Subcutaneous adipose tissue (tissue), 4 donors: Measurements from ENCODE around the gene FMN1. TPM values are rescaled to one million over a fixed set of nuclear protein-coding genes. Genes with fewer than 3 reads are reported as not detected.

ENCODE experiments used
- total RNA-seq, 4 donors: library from RNA; depleted of rRNA; stranded (reverse); fragments of >200 nt; gene quantifications; one replicate each; pipeline ENCODE4 v1.1.0, GENCODE V29; 2016
- TF ChIP-seq, protein P1 (sequence below): fragments of 450-650 bp; IDR thresholded peaks from one replicate; pipeline ENCODE4 v1.5.1; 2016; ENCODE audit warnings: low read depth, mild to moderate bottlenecking, control low read depth, antibody characterized with exemption, moderate library complexity

Gene FMN1
- total RNA-seq, 4 donors from 2014 or later = 15.6 to 76.7 (median 53.9) TPM

DNA sequence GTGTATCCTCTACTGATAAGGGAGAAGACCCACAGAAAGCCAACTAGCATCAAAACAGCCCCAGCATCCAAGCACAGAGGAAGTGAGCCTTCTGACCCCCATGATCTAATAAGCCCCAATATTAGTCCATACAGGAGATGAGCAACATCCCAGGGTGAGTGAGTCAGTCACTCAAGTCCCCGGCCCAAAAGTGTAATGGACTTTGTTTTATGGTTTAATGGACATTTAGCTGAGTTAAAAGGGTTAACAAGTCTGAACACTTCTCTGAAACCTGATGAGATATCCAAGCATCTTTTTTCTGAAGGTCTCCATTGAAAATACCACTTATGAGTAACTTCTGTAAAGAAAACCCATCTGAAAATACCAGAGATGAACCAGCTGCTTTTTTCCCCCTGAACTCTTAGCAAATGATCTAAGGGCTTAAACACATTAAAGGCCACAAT, 361.1 kb downstream of the FMN1 start:
- TF ChIP-seq, protein P1, sequence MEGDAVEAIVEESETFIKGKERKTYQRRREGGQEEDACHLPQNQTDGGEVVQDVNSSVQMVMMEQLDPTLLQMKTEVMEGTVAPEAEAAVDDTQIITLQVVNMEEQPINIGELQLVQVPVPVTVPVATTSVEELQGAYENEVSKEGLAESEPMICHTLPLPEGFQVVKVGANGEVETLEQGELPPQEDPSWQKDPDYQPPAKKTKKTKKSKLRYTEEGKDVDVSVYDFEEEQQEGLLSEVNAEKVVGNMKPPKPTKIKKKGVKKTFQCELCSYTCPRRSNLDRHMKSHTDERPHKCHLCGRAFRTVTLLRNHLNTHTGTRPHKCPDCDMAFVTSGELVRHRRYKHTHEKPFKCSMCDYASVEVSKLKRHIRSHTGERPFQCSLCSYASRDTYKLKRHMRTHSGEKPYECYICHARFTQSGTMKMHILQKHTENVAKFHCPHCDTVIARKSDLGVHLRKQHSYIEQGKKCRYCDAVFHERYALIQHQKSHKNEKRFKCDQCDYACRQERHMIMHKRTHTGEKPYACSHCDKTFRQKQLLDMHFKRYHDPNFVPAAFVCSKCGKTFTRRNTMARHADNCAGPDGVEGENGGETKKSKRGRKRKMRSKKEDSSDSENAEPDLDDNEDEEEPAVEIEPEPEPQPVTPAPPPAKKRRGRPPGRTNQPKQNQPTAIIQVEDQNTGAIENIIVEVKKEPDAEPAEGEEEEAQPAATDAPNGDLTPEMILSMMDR = no peak

DNA sequence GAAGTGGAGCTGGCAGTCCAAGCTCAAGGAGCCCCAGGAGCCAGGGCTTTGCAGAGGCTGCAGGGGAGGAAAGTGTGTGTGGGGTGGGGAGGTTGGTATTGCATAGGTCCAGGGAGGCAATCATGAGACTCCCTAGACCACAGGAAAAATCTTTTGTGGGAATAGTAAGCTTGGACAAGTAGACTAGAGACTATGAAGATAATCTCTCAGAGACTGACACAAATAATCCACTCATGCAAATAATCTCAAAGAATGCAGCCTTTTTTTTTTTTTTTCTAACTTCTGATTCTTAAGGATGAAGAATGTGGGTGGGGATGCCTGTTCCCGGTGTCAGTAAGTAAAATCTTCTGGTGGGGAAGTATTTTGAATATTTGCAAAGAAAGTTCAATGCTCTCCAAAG, 363.0 kb downstream of the FMN1 start:
- TF ChIP-seq, protein P1 = no peak

DNA sequence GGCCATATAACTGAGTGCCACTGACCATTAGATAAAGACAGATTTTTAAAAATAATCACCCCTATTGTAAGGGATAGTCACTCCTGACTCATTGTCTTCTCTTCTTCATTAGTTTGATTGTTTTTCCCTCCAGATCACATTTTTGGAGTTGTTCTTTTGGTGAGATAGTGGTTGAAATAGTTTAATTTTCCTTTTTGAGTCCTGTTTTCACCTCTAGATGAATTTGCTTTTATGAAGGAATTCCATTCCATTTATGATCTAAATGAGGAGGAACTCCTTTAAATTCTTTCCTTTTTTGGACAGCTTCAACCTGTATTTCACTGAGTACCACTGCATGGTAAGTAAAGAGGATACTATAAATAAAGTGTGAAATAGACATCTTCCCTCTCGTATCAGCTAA, 364.3 kb downstream of the FMN1 start:
- TF ChIP-seq, protein P1 = no peak

DNA sequence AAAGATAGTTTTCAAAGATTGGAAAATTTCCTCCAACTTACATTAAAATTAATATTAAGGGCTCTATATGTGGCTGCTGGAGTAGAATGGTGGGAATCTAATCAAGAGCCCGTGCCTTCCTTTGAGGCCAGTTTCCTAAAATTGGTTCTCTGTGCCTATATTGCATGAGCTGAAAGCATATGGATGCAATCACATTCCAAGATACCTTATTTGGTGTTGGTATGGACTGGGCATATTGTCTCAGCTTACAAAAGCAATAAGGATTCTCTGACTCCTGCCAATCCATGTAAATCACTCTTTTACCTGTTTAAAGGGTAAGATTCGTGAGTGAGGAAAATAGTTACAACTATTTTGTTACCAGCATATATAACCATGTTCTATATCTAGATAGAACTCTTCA, 365.1 kb downstream of the FMN1 start:
- TF ChIP-seq, protein P1 = no peak

DNA sequence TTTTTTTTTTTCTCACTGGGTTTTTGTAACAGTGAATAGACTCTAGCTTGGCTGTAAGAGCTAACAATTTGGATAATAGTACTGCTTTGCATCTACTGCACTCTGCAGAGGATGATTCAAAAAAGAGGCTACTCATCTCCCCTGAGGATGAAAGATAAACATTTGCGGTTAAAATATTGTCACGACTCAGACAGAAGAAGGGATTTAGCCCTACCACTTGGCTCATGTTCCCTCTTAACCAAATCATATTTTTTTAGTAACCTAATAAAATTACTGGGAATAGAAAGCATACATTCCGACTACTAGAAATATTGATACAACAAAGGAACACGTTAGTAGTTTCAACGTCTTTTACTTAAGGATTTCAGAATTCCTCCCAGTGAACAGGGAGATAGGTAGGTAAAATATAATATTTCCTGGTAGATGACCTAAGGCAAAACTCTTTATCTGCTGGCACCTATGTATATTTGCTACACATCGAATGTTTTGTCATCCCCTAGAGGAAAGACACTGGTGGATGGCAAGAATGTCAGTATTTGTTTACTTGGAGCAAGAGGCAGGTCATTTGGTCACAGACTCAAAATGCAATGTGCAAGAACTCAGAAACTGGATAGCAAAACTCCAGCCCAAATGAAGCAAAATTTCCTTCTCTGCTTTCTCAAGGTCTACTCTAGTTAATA, 365.9 kb downstream of the FMN1 start:
- TF ChIP-seq, protein P1 = no peak

DNA sequence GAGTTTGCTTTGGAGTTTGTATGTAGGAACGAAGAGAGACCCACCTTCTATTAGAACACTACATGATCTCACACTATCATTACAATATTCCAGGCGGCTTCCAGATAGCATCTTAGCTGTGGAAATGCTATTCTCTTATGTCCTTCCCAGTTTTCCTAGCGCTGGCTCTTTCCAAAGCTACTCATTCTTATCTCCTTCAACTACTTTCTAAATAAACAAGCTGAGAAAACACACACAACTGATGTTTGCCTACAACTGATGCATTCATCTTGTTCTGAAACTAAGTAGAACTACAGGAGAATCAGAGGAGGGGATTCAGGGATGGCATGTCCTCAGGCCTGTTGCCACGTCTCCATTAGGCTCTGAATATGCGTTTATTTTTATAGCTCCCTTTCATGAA, 367.8 kb downstream of the FMN1 start:
- TF ChIP-seq, protein P1 = no peak

DNA sequence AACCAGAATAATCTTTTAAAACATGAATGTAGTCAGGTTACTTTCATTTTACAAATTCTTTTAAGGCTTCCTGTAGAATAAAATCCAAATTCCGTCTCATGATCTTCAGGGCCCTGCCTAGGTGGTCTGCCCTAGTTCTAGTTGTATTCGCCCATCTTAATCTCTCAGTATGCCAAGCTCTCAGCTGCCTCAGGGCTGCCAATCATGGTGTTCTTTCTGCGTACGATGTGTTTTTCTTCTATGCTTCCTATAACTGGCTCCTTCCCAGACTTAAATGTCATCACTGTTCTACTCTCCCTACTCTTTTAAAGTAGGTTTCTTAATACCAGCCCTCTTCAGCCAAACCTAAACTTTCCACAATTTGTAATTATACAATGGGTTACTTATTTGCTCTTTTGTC, 369.3 kb downstream of the FMN1 start:
- TF ChIP-seq, protein P1 = no peak
